Hypothalamus (tissue), 51 donors: Measurements from ENCODE around the gene LMOD1.
"Not testable (repeated sequence)": the region's sequence is repeated elsewhere in the genome, so short reads cannot be mapped to it uniquely, and the experiment has no call there.

Source experiments
- DNase-seq, 51 donors: peaks; one replicate each; lab custom pipeline; 2025; lab: John Stamatoyannopoulos, UW

LMOD1 gene

GRCh38 chr1:201954263-201955008, 8.1 kb upstream of the LMOD1 start:
- DNase-seq = no peak

GRCh38 chr1:201949491-201949890, 3.1 kb upstream of the LMOD1 start:
- DNase-seq = no peak

DNA sequence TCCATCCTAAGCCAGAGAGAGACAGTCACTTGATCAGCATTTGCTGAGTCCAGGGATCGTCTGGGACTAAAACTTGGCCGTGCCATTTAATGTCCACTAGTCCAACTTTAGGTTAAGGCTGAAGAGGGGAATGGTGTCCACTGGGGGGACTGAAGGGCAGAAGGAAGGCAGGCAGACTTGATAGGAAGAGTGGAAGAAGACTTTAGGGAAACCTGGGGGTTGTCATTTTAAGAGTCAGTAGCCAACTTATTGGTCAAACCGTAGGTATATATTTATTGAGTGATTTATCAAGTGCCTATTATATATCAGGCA, 1.3 kb upstream of the LMOD1 start:
- DNase-seq = no peak

DNA sequence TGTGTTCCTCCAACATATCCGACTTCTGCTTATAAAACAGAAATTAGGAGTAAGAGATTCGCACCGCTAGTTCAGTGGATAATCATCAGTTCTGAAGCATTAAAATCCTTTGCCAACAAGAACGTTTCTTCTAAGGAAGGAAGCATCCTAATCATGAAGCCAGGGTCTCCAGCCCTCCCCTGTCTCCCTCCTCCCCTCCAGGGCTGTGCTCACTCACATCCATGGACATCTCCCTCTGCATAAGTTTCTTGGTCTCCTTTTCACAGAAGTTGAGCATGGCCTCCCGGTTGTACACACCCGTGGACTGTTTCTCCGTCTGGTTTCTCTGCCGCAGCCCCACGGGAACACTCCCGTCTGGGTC, 505 bp downstream of the LMOD1 start:
- DNase-seq = no peak

DNA sequence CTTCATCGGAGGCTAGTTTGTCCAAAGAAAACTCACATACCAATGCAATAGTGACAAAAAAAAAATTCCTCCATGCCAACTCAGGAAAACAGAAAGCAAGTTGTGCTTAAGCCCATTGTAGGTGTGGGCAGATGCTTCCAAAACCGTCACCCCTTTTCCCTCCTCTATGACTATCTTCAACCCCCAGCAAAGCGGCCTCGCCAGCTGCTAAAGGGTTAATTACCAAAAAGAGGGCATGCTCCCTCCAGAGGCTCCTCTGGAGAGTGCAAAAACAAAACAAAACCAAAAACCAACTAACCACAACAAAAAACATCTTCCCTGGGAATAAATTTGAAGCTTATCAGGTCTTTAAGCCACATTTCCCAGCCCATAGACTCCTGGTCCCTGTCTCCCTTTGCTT, 1.2 kb downstream of the LMOD1 start:
- no peak for DNase-seq

- no peak for DNase-seq
Measured at GRCh38 chr1:201944639-201945038, 1.7 kb downstream of the LMOD1 start.

- no peak for DNase-seq
Measured at GRCh38 chr1:201944002-201944401, 2.3 kb downstream of the LMOD1 start.

GRCh38 chr1:201942129-201942495, 4.2 kb downstream of the LMOD1 start:
- DNase-seq = no peak

- DNase-seq = no peak
Measured at GRCh38 chr1:201941420-201942128, 4.8 kb downstream of the LMOD1 start.

DNA sequence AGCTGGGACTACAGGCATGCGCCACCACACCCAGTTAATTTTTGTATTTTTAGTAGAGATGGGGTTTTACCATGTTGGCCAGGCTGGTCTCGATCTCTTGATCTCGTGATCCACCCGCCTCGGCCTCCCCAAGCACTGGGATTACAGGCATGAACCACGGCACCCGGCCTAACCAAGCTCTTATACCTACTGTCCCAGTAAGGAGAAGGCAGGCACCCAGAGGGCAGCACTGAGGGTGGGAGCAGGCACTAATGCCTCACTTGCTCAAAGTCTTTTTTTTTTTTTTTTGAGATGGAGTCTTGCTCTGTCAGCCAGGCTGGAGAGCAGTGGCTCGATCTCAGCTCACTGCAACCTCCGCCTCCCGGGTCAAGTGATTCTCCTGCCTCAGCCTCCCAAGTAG, 6.0 kb downstream of the LMOD1 start:
- not testable (repeated sequence) for DNase-seq

- DNase-seq = no peak
Measured at GRCh38 chr1:201939574-201939973, 6.8 kb downstream of the LMOD1 start.

- DNase-seq = no peak
Measured at GRCh38 chr1:201939148-201939547, 7.2 kb downstream of the LMOD1 start.

DNA sequence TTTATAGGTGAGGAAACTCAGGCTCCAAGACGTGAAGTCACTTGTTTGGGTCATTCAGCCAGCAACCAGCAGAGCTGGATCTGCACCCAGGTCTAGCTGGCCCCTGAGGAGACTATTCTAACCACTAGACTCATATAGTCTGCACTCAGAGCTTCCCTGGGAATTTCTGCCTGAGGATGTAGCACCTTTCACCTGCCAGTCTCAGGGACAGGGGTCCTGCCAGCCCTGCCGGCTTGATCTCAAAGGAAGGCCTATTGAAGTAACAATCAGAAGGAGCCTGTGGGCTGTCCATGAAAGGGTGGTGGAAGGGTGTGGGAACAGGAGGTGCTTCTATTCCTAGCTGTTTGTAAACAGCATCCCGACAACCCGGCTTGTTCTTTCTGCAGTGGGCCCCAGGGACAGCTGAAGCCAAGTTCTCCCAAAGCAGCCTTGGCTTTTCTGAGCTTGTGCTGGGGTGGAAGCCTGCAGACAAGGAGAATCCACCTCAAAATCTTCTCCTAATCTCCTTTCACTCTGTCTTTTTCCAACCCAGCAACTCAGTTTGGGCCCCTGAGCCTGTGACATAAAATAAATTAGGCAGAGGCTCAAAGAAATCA, 7.8 kb downstream of the LMOD1 start:
- no peak for DNase-seq

GRCh38 chr1:201937624-201938213, 8.6 kb downstream of the LMOD1 start:
- no peak for DNase-seq

GRCh38 chr1:201933840-201934430, 12.4 kb downstream of the LMOD1 start:
- no peak for DNase-seq

- no peak for DNase-seq
Measured at GRCh38 chr1:201930803-201931202, 15.5 kb downstream of the LMOD1 start.

DNA sequence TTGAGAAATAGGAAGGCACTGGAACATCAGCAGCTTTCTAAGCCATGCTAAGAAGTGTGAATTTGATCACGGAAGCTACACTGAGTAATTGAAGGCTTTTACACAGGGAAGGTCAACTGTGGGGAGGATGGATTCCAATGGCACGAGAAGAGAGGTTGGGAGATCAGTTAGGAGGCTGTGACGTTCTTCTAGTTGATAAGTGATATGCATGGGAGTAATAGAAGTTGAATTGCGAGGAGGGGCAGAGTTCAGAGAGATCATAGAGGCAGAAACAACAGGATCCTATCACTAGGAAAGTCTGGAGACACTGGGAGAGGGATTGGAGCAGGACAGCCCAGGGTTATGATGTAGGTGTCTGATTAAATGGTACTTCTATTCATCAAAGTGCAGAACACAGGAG, 16.2 kb downstream of the LMOD1 start:
- no peak for DNase-seq

GRCh38 chr1:201928266-201928665, 18.1 kb downstream of the LMOD1 start:
- DNase-seq = no peak

GRCh38 chr1:201925981-201926645, 20.2 kb downstream of the LMOD1 start:
- DNase-seq = no peak

GRCh38 chr1:201925301-201925567, 21.1 kb downstream of the LMOD1 start:
- DNase-seq = no peak

DNA sequence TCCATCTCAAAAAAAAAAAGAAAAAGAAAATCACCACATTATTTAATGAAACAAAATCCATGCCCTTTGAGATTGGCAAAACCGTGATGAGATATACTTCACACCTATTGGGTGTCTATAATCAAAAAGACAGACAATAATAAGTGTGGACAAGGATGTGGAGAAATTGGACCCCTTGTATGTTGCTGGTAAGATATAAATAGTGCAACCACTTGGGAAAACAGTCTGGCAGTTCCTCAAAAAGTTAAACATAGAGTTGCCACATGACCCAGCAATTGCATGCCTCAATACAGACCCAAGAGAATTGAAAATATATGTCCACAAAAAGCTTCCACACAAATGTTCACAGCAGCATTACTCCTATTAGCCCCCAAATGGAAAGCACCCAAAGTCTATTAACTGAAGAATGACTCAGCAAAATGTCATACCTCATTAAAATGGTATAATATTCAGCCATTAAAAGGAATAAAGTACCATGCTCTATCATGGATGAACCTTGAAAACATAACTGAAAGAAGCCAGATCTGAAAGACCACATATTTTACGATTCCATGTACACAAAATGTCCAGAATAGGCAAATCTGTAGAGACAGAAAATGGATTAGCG, 24.3 kb downstream of the LMOD1 start:
- no peak for DNase-seq
